Activated CD8-positive, alpha-beta memory T cell treated with anti-CD3 and anti-CD28 coated beads, Interleukin-2, amount 50 U/mL, for 24 hours (primary cell): ENCODE measurements around the gene TOLLIP.
"Not testable (repeated sequence)": the region's sequence is repeated elsewhere in the genome, so short reads cannot be mapped to it uniquely, and the experiment has no call there.

Experiments used
- DNase-seq: peaks from one replicate; pipeline ENCODE4 v3.0.0-alpha.2; 2020; ENCODE audit errors: extremely low read depth

Gene TOLLIP

GRCh38 chr11:1246301-1246700 lies 63.1 kb downstream of the TOLLIP start:
- not testable (repeated sequence) for DNase-seq

DNA sequence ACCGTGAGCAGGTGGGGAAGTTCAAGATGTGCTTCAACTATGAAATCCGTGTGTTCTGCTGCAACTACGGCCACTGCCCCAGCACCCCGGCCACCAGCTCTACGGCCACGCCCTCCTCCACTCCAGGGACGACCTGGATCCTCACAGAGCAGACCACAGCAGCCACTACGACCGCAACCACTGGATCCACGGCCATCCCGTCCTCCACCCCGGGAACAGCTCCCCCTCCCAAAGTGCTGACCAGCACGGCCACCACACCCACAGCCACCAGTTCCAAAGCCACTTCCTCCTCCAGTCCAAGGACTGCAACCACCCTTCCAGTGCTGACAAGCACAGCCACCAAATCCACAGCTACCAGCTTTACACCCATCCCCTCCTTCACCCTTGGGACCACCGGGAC lies 63.7 kb downstream of the TOLLIP start:
- DNase-seq: not testable (repeated sequence)

- DNase-seq: not testable (repeated sequence)
Observed at GRCh38 chr11:1244557-1244956, 64.9 kb downstream of the TOLLIP start.

DNA sequence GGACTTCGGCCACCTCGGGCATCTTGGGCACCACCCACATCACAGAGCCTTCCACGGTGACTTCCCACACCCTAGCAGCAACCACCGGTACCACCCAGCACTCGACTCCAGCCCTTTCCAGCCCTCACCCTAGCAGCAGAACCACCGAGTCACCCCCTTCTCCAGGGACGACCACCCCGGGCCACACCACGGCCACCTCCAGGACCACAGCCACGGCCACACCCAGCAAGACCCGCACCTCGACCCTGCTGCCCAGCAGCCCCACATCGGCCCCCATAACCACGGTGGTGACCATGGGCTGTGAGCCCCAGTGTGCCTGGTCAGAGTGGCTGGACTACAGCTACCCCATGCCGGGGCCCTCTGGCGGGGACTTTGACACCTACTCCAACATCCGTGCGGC lies 65.9 kb downstream of the TOLLIP start:
- not testable (repeated sequence) for DNase-seq

DNA sequence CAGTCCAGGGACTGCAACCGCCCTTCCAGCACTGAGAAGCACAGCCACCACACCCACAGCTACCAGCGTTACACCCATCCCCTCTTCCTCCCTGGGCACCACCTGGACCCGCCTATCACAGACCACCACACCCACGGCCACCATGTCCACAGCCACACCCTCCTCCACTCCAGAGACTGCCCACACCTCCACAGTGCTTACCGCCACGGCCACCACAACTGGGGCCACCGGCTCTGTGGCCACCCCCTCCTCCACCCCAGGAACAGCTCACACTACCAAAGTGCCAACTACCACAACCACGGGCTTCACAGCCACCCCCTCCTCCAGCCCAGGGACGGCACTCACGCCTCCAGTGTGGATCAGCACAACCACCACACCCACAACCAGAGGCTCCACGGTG lies 66.7 kb downstream of the TOLLIP start:
- DNase-seq: not testable (repeated sequence)

GRCh38 chr11:1242289-1242688 lies 67.1 kb downstream of the TOLLIP start:
- no peak for DNase-seq

DNA sequence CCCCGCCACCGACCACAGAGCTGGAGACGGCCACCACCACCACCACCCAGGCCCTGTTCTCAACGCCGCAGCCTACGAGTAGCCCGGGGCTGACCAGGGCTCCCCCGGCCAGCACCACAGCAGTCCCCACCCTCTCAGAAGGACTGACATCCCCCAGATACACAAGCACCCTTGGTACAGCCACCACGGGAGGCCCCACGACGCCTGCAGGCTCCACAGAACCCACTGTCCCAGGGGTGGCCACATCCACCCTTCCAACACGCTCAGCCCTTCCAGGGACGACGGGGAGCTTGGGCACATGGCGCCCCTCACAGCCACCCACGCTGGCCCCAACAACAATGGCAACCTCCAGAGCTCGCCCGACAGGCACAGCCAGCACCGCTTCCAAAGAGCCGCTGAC lies 67.7 kb downstream of the TOLLIP start:
- DNase-seq: no peak

DNA sequence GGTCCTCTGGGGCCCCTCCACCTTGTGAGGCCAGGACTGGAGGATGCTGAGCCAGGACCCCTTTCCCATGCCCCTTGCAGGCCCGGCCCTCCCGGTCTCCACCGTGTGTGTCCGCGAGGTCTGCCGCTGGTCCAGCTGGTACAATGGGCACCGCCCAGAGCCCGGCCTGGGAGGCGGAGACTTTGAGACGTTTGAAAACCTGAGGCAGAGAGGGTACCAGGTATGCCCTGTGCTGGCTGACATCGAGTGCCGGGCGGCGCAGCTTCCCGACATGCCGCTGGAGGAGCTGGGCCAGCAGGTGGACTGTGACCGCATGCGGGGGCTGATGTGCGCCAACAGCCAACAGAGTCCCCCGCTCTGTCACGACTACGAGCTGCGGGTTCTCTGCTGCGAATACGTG lies 68.7 kb downstream of the TOLLIP start:
- no peak for DNase-seq

GRCh38 chr11:1239596-1240205 lies 69.7 kb downstream of the TOLLIP start:
- DNase-seq: no peak

DNA sequence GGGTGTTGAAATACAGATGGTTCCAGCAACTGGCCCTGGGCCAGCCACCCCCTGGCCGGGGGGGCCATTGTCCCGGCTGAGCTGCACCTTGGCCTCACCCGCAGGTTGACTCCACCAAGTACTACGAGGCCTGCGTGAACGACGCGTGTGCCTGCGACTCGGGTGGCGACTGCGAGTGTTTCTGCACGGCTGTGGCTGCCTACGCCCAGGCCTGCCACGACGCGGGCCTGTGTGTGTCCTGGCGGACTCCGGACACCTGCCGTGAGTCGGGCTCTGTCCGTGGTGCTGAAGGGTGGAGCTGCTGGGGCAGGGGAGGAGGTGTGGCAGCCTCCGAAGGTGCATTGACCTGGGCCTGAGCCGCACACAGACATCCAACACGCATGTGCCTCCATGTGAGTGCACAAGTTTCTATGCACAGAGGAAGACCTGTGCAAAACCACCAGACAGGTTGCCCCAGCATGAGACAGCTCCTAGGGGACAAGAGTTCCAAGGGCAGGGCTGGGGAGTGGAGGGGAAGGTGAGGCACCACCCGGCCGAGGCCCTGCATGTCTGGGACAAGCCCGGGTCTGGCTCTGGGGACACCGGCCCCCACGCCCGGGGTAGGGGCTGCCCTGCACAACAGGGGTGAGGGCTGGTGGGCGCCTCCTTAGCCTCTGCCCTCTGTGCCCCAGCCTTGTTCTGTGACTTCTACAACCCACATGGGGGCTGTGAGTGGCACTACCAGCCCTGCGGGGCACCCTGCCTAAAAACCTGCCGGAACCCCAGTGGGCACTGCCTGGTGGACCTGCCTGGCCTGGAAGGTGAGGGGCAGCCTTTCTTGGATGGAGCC lies 70.5 kb downstream of the TOLLIP start:
- DNase-seq: no peak

DNA sequence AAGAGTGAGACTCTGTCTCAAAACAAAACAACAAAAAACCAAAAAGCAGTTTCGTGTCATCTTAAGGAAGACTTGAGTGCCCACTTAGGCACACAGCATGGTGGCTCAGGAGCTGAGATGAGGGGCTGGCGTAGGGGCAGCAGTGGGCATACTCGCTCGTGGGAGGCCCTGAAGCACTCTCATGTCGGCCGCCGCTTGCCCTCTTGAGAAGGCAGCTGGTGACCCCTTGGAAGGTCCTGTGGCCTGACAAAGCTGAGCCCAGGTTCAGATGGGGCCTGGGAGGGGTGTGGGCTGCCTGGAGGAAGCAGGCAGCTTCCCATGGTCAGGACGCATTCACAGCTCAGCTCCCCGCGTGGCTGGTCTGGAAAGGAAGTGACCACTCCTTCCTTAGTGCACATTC lies 71.6 kb downstream of the TOLLIP start:
- DNase-seq: no peak

DNA sequence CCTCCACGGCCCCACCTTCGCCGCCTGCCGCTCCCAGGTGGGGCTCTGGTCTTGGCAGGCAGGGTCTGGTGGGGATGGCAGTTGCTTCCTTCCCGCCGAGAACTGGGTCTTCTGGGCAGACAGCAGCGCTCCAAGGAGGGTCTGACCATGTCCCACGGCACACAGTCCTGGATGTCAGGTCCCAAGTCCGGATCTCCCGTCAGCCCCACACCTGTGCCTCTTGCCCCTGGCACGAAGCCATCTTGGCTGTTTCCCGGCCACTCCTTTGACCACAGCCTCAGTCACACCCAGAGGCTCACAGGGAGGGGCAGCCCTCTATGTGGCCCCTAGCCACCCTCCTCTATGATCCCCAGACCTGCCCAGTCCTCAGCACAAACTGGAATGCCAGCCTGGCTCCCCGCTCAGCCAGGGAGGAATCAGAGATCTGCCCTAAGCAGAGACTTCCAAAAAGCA lies 72.3 kb downstream of the TOLLIP start:
- no peak for DNase-seq

DNA sequence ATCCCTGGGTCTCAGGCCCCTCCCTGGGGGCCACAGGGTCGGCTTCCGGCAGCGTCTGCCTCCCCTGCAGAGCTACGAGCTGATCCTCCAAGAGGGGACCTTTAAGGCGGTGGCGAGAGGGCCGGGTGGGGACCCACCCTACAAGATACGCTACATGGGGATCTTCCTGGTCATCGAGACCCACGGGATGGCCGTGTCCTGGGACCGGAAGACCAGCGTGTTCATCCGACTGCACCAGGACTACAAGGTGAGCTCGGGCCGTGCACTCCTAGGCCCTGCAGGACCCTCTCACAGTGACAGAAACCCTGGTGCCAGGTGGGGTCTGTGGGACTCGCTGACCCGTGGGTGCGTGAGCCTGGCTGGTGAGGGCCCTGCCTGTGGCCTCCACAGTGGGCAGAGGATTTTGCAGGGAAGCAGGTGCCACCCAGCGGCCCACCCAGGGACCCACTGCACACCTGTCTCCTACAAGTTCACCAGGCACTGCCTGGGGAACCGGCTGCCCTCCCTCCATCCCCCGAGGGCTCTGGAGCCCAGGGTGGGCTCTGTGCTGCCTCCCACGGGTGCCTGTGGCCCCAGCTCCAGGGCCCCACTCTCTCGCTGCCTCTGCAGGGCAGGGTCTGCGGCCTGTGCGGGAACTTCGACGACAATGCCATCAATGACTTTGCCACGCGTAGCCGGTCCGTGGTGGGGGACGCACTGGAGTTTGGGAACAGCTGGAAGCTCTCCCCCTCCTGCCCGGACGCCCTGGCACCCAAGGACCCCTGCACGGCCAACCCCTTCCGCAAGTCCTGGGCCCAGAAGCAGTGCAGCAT lies 72.9 kb downstream of the TOLLIP start:
- no peak for DNase-seq

- no peak for DNase-seq
Observed at GRCh38 chr11:1235901-1236315, 73.5 kb downstream of the TOLLIP start.

DNA sequence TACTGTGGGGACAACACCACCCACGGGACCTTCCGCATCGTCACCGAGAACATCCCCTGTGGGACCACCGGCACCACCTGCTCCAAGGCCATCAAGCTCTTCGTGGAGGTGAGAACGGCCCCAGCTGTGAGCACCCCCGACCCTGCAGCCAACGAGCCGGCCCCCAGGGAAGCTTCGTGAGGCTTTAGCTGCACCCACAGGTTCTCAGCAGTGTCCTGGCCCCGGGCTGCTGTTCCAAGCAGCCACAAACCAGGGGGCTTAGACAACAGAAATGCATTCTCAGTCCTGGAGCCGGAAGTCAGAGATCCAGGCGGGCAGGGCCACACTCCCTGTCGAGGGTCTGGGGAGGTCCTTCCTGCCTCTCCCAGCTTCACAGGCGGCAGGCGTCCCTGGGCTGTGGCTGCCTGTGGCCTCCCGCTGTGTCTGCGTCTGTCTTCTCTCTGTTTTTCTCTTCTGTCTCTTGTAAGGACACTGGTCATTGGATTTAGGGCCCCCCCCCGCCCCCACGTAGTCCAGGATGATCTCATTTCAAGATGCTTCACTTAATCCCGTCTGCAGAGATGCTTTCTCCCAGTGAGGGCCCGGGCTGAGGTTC lies 74.0 kb downstream of the TOLLIP start:
- no peak for DNase-seq

GRCh38 chr11:1234771-1235305 lies 74.6 kb downstream of the TOLLIP start:
- DNase-seq: no peak

DNA sequence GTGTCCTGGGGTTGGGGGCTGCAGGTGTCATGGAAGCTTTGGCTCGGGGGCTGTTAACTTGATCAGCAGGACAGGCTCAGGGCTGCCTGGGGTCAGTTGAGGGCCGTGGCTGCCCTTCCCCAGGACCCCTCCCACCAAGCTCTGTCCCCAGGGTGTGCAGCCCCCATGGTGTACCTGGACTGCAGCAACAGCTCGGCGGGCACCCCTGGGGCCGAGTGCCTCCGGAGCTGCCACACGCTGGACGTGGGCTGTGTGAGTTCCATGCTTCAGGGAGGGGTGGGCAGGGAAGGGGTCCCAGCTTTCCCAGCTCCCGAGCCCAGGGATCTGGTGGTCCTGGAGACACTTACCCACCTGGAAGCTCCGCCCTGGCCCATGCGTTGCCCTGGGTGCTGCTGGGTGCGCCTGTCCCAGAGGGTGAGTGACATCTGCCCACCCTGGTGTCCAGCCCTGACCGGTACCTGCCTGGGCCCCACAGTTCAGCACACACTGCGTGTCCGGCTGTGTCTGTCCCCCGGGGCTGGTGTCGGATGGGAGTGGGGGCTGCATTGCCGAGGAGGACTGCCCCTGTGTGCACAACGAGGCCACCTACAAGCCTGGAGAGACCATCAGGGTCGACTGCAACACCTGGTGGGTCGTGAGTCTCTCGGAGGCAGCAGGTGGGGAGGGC lies 75.2 kb downstream of the TOLLIP start:
- no peak for DNase-seq

DNA sequence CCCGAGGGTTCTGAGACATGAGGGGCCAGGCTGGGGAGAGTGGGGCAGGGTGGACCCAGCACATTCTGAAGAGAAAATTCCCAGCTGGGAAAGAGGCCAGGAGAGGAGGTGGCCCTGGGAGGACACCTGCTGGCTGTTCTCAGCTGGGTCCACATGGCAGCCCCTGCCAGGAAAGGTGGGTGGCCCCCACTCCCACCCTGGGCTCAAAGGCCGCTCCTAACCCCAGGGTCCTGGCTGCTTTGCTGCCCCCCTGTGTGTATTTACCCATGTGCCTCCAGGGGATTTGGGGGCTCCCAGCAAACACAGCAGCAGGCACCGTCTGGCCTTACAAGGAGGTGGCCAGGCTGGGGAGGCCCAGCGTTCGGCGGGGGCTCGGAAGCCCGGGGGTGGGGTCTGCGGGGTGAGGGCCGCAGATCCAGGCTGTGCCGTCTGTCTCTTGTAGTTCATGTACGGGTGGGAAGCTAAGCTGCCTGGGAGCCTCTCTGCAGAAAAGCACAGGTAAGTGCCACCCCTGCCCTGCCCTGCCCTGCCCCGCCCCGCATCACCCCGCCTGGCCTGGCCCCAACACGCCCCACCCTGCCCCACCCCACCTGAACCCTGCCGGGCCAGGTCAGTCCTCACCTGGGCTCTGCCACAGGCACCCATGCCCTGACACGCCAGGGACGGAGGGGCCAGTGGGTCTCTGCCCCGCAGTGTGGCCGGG lies 75.9 kb downstream of the TOLLIP start:
- no peak for DNase-seq

- DNase-seq: no peak
Observed at GRCh38 chr11:1232883-1233321, 76.5 kb downstream of the TOLLIP start.
